Transverse colon (tissue), 4 donors: Measurements from ENCODE around the gene VPS26C. TPM values are rescaled to one million over a fixed set of nuclear protein-coding genes. Genes with fewer than 3 reads are reported as not detected.
"Not testable (repeated sequence)": the region's sequence is repeated elsewhere in the genome, so short reads cannot be mapped to it uniquely, and the experiment has no call there.

Experiments
- DNase-seq: peaks from one replicate; pipeline ENCODE4 v3.0.0-alpha.2; 2019
- H3K27ac ChIP-seq, 4 donors: fragments of 200-600 bp; sonication (generic); 2 replicates each; pipeline ENCODE4 v1.5.1; 2016 to 2018; ENCODE audit warnings: inconsistent platforms in 4 of 4
- H3K27me3 ChIP-seq: fragments of 200-600 bp; sonication (generic); 2 replicates; pipeline ENCODE4 v1.5.1; 2017; ENCODE audit warnings: inconsistent platforms
- H3K36me3 ChIP-seq, 4 donors: fragments of 200-600 bp; sonication (generic); 2 replicates each; pipeline ENCODE4 v1.5.1; 2017 to 2019; ENCODE audit warnings: inconsistent platforms in 4 of 4
- H3K4me1 ChIP-seq, 4 donors: fragments of 200-600 bp; sonication (generic); 2 replicates each; pipeline ENCODE4 v1.5.1; 2017 to 2020; ENCODE audit warnings: inconsistent platforms in 4 of 4
- H3K4me3 ChIP-seq, 4 donors: fragments of 200-600 bp; sonication (generic); 1 replicate in 1 of 4; 2 replicates in 3 of 4; pipeline versions ENCODE4 v1.5.1 to v1.6.1; 2017 to 2019; ENCODE audit warnings: inconsistent platforms in 4 of 4
- H3K9me3 ChIP-seq, 2 donors: fragments of 200-600 bp; sonication (generic); 2 replicates each; pipeline ENCODE4 v1.5.1; 2017 to 2019; ENCODE audit warnings: inconsistent platforms in 2 of 2
- CTCF ChIP-seq, 5 experiments: fragments of 200-600 bp in 3 of 5; fragments of 450-650 bp in 2 of 5; sonication (generic) in 3 of 5; IDR thresholded peaks; 1 replicate in 2 of 5; 2 replicates in 3 of 5; pipeline ENCODE4 v1.5.1; 2016 to 2017; ENCODE audit warnings: antibody characterized with exemption in 5 of 5, inconsistent platforms in 3 of 5, mild to moderate bottlenecking in 2 of 5, moderate library complexity in 1 of 5
- EP300 ChIP-seq: sonication (generic); formaldehyde crosslinking; IDR thresholded peaks from one replicate; pipeline ENCODE4 v1.6.1; 2017; ENCODE audit warnings: antibody characterized with exemption, low read depth
- POLR2A ChIP-seq: fragments of 450-650 bp; IDR thresholded peaks from one replicate; pipeline ENCODE4 v1.6.1; 2016; ENCODE audit warnings: antibody characterized with exemption, mild to moderate bottlenecking, moderate library complexity
- POLR2AphosphoS5 ChIP-seq, 3 donors: sonication (generic); formaldehyde crosslinking; IDR thresholded peaks; one replicate each; pipeline ENCODE4 v1.6.1; 2016; ENCODE audit warnings: antibody characterized with exemption in 3 of 3
- WGBS, 2 donors: methylation state at CpG; one replicate each; pipeline ENCODE4 v1.1.5; 2018; ENCODE audit warnings: low coverage in 1 of 2; 5-methylcytosine and 5-hydroxymethylcytosine counted together
- in situ Hi-C, 4 donors: fragments of 200-750 bp; cut with MboI; loops; one replicate each; pipeline versions ENCODE4 v1.15.0 to v1.15.1; 2017; ENCODE audit warnings: low sequenced_read_pairs in 3 of 4, low pct_ligation_motif_present in 1 of 4, low pct_unique_long_range_greater_than_20kb in 1 of 4
- intact Hi-C: fragments of 100-400 bp; cut with DNase I; formaldehyde crosslinking; loops from one replicate; pipeline ENCODE4 v1.15.1; 2023; ENCODE audit warnings: low total_unique reads
- total RNA-seq, 4 donors: library from RNA; depleted of rRNA; stranded (reverse); fragments of >200 nt; gene quantifications; one replicate each; pipeline ENCODE4 v1.1.0, GENCODE V29; 2016

The VPS26C gene
- total RNA-seq, 4 donors from 2014 or later, result 86.5 to 146 (median 108) TPM

- Histone ChIP-seq H3K27me3 (peaks cover 3% of the 10 kb centered on the region), H3K4me1 (no peaks in the 10 kb centered on the region), H3K36me3 (no peaks in the 10 kb centered on the region), H3K9me3 (no peaks in the 10 kb centered on the region), H3K4me3 (no peak overlapping the region), H3K27ac (no peak overlapping the region)
- 52 to 53% methylated on average over 8 to 10 of the region's 10 CpGs for WGBS, 2 donors
- TF ChIP-seq EP300 (no peak), CTCF (IDR thresholded peaks at IDR 0.05) (no peak), POLR2A (no peak), POLR2AphosphoS5 (IDR thresholded peaks at IDR 0.05) (no peak)
- no peak for DNase-seq
- intact Hi-C loops (no loop called here), in situ Hi-C loops (no loop called here)
These were observed 14.4 kb upstream of the VPS26C start for GRCh38 chr21:37281579-37281978.

- intact Hi-C loops, H3K9me3 ChIP-seq, H3K27ac ChIP-seq, H3K27me3 ChIP-seq, H3K4me1 ChIP-seq, H3K36me3 ChIP-seq, H3K4me3 ChIP-seq, DNase-seq: not testable (repeated sequence)
- in situ Hi-C loops, result loop anchor here in 2 of 4 donors (10.0 kb wide), 1 partner anchor 76 kb away; no protein-coding TSS in a partner anchor
- 77 to 78% methylated on average over 4 of the region's 4 CpGs for WGBS, 2 donors
These were observed 12.1 kb upstream of the VPS26C start for GRCh38 chr21:37279271-37279670.

GRCh38 chr21:37278199-37278598, 11.1 kb upstream of the VPS26C start:
- H3K27ac ChIP-seq, result no peak overlapping the region
- H3K9me3 ChIP-seq, result no peaks in the 10 kb centered on the region
- no peak for TF ChIP-seq POLR2A
- no peak for TF ChIP-seq POLR2AphosphoS5 (IDR thresholded peaks at IDR 0.05)
- no peak for TF ChIP-seq EP300
- TF ChIP-seq CTCF (IDR thresholded peaks at IDR 0.05), result no peak
- 76 to 81% methylated on average over 2 to 7 of the region's 7 CpGs for WGBS, 2 donors
- no peaks in the 10 kb centered on the region for H3K4me1 ChIP-seq
- peaks cover 3% of the 10 kb centered on the region for H3K27me3 ChIP-seq
- in situ Hi-C loops (loop anchor here in 2 of 4 donors (10.0 kb wide), 1 partner anchor 77 kb away; no protein-coding TSS in a partner anchor), intact Hi-C loops (no loop called here)
- H3K4me3 ChIP-seq, result no peak overlapping the region
- no peaks in the 10 kb centered on the region for H3K36me3 ChIP-seq
- no peak for DNase-seq

GRCh38 chr21:37276377-37276776, 9.2 kb upstream of the VPS26C start:
- WGBS, 2 donors, result 65 to 87% methylated on average over 2 to 3 of the region's 3 CpGs
- Histone ChIP-seq H3K4me1 (no peaks in the 10 kb centered on the region), H3K27ac (no peak overlapping the region), H3K4me3 (no peak overlapping the region), H3K36me3 (no peaks in the 10 kb centered on the region), H3K9me3 (no peaks in the 10 kb centered on the region), H3K27me3 (no peaks in the 10 kb centered on the region)
- intact Hi-C loops, result loop anchor here (1.0 kb wide), 1 partner anchor 47 kb away; no protein-coding TSS in a partner anchor
- DNase-seq, result no peak
- no peak for TF ChIP-seq POLR2A
- TF ChIP-seq CTCF (IDR thresholded peaks at IDR 0.05), result no peak
- TF ChIP-seq POLR2AphosphoS5 (IDR thresholded peaks at IDR 0.05), result no peak
- no peak for TF ChIP-seq EP300
- in situ Hi-C loops, result loop anchor here in 2 of 4 donors (10.0 kb wide), 1 partner anchor 78 kb away; no protein-coding TSS in a partner anchor
